ENCODE data around the gene HGF. TPM values are rescaled to one million over a fixed set of nuclear protein-coding genes. Genes with fewer than 3 reads are reported as not detected.
"Not testable (repeated sequence)": the region's sequence is repeated elsewhere in the genome, so short reads cannot be mapped to it uniquely, and the experiment has no call there.

HGF gene
- not detected for total RNA-seq

DNA sequence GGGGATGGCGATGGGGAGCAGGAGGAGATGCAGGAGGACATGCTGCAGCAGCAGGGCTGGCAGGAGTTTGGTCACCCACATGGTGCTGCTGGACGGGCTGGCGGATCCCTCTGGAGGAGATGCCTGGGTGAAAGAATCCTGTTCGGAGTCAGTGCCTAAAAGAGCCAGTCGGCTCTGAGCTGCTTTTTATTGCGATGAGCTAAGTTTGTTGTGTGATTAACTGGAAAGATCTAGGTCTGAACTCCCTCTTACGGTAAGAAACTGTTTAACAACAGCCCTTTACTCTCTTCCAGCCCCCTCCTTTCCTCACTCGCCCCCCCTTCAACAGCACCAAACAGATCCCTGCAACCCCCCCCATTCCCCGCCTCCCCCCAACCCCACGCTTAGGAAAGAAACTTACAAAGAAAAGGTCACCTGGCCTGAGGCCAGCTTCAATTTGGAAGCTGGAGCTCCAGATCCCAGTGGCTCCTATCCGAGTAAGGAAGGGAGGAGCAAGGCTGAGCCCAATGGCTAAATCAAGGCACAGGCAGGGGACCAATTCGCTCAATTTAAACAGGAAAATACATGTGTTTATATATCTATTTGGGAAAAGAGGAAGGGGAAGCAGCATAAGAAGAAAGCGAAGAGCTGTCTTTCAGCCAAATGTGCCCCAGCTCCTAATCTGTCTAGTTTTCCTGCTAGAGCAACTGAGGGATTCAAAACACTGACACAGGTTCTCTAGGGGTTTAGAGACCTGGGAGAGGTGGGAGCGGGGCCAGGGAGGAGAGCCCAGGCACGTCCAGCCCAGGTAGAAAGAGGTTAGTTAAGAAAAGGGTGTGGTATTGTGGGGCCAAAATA lies at the start of gene HGF:
HGF (minus strand) TSS at position 157 of the 837 bp plus-strand sequence; CDS start at position 81, 76 bp downstream.
- DNase-seq = no peak
- no peaks in the 10 kb centered on the region for H3K9me3 Mint-ChIP-seq
- H3K27me3 Mint-ChIP-seq = peaks cover 2% of the 10 kb centered on the region
- no peak within 1 kb of the TSS for H3K27ac Mint-ChIP-seq
- no peak within 1 kb of the TSS for H3K4me3 Mint-ChIP-seq
- H3K4me1 Mint-ChIP-seq = no peaks in the 10 kb centered on the region
- POLR2A ChIA-PET = no interaction called here
- H3K36me3 Mint-ChIP-seq = no peaks in the 10 kb centered on the region
- ATAC-seq (ENCODE audit: low read depth) = no peak

DNA sequence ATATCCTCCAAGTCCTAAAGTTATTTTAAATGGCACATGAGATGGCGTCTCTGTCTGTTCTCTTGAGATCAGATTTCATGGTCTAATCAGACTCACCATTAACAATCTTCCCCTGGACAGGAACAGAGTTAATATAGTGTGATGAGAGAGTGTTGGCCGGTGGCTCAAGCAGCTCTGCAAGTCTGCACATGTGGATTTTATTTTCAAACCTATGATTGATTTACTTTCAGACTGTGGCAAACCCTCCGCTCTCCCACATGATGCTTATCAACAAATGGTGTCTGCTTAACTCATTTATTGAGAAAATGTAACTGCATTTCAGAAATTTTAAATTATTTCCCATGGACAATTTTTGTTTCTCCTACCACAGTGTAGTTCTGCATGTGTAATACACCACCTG lies 46.5 kb upstream of the HGF start:
- DNase-seq = no peak
- POLR2A ChIA-PET = no interaction called here
- no peak for ATAC-seq (ENCODE audit: low read depth)
- no peaks in the 10 kb centered on the region for H3K9me3 Mint-ChIP-seq
- no peaks in the 10 kb centered on the region for H3K27me3 Mint-ChIP-seq
- no peak overlapping the region for H3K4me3 Mint-ChIP-seq
- no peaks in the 10 kb centered on the region for H3K4me1 Mint-ChIP-seq
- H3K27ac Mint-ChIP-seq = no peak overlapping the region
- H3K36me3 Mint-ChIP-seq = no peaks in the 10 kb centered on the region

DNA sequence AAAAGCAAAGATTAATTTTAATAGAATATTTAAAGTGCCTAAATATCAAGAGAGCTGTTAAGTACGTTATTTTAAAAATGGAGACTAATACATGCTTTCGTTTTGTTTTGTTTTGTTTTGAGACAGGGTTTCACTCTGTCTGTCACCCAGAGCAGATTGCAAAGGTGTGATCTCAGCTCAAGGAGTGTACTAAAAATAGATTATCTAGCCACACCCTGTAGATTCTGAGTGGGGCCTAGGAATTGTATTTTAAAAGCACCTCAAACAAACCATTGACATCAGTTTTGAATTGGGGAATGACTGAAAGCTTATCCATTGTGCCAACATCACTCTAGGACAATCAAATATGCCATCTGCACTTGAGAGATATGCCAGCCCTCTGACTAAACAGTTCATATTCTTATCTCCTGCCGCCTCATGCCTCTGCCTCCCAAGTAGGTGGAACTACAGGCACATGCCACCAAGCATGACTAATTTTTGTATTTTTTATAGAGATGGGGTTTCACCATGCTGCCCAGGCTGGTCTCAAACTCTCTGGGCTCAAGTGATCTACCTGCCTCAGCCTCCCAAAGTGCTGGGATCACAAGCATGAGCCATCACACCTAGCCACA lies 43.1 kb upstream of the HGF start:
- H3K27ac Mint-ChIP-seq; H3K36me3 Mint-ChIP-seq; H3K9me3 Mint-ChIP-seq; ATAC-seq (ENCODE audit: low read depth); POLR2A ChIA-PET; H3K27me3 Mint-ChIP-seq; DNase-seq; H3K4me1 Mint-ChIP-seq; H3K4me3 Mint-ChIP-seq: not testable (repeated sequence)

DNA sequence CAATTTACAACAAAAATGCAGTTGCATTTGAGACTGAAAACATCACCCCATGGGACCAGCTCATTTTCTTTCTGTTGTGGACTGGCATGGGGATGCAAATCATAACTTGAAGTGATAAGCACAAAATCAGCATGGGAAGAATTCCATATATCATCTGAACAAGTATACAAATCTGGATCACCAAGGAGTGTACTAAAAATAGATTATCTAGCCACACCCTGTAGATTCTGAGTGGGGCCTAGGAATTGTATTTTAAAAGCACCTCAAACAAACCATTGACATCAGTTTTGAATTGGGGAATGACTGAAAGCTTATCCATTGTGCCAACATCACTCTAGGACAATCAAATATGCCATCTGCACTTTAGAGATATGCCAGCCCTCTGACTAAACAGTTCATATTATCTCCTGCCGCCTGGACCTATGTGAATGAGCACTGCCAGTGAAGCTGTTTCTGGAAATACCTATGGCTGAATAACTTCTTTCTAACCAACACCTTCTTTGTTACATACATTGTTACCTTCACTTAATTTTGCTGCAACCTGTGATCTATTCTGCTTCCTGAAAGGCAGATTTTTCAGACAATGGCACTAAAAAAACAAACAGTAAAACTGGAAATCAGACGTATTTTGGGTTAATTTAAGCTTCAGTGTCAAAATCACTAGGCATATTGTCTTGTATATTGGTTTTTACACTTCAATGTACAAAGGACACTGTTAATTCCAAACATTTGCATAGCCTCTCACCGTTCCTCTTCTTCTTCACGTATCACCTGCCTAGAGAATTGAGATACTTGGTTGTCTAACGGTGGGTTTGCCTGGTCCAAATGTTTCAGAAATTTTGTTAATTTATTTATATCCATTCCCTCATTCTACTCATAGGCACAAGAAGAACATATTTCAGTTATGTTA lies 42.4 kb upstream of the HGF start:
- no peak for ATAC-seq (ENCODE audit: low read depth)

DNA sequence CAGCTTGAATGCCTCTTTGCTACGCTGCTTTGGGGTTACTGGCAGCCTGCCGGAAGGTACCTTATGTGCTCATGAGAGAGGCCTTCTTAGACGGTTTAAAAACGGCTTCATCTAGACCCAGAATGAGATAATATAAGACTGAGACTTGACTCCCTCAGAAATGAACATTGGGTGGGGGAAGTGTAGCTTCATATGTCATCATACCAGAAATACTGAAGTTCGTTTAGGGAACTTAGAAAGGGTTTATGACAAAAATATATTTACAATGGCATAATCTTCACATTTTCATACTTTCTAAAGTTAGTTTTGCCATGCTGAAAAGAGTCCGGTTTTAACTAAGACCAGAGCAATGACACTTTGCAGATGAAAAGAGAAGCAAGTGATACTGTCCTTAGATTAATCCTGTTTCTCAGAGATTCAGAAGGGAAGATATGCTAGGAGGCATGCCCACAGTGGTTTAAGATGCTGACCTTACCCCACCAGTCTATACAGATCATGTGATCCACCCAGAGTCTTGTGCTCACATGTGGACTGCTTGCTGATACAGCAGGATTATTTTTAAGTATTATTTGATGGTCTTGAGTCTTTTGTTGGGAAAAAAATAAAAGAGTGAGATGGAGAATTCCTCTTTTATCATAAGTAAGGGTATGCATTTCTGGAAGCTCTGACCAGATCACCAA lies 40.8 kb upstream of the HGF start:
- H3K4me1 Mint-ChIP-seq = no peaks in the 10 kb centered on the region
- no peak overlapping the region for H3K27ac Mint-ChIP-seq
- H3K36me3 Mint-ChIP-seq = no peaks in the 10 kb centered on the region
- no peak overlapping the region for H3K4me3 Mint-ChIP-seq
- ATAC-seq (ENCODE audit: low read depth) (no peak), DNase-seq (no peak)
- H3K27me3 Mint-ChIP-seq = no peaks in the 10 kb centered on the region
- POLR2A ChIA-PET = no interaction called here
- H3K9me3 Mint-ChIP-seq = peaks cover 3% of the 10 kb centered on the region

More for the DNA sequence above, 42.4 kb upstream of the HGF start:
- H3K27ac Mint-ChIP-seq = no peak overlapping the region
- H3K9me3 Mint-ChIP-seq = peaks cover 2% of the 10 kb centered on the region
- no peak overlapping the region for H3K4me3 Mint-ChIP-seq
- POLR2A ChIA-PET = no interaction called here
- DNase-seq = no peak
- no peaks in the 10 kb centered on the region for H3K4me1 Mint-ChIP-seq
- no peaks in the 10 kb centered on the region for H3K36me3 Mint-ChIP-seq
- H3K27me3 Mint-ChIP-seq = no peaks in the 10 kb centered on the region

DNA sequence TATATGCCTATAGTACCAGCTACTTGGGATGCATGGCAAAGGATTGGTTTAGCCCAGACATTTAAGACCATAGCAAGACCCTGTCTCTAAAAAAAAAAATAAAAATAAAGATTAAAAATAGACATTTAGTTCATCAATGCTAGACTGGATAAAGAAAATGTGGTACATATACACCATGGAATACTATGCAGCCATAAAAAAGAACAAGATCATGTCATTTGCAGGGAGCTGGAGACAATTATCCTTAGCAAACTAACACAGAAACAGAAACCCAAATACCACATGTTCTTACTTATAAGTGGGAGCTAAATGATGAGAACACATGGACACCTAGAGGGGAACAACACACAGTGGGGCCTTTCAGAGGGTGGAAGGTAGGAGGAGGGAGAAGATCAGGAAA lies 38.5 kb upstream of the HGF start:
- H3K27me3 Mint-ChIP-seq; H3K4me3 Mint-ChIP-seq; H3K9me3 Mint-ChIP-seq; H3K27ac Mint-ChIP-seq; H3K36me3 Mint-ChIP-seq; H3K4me1 Mint-ChIP-seq; DNase-seq; POLR2A ChIA-PET; ATAC-seq (ENCODE audit: low read depth): not testable (repeated sequence)

DNA sequence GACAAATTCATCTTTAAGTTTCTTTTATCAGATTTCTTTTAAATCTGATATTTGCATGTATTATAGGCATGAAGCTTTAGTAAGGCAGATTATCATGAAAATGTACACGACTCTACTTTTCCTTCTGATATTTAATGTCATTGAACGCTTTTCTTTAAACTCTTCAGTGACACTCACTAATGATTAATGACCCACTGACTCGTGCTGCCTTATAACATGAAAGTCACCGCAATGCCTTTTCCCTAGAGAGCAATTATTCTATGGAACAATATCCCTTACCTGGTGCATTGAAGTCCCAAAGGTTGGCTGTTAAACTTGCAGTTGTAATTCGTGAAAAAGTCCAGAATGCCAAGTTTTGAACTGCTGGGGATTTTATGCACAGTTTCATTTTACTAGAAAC lies 33.4 kb upstream of the HGF start:
- DNase-seq (no peak), ATAC-seq (ENCODE audit: low read depth) (no peak)
- no peak overlapping the region for H3K4me3 Mint-ChIP-seq
- no peaks in the 10 kb centered on the region for H3K36me3 Mint-ChIP-seq
- POLR2A ChIA-PET = no interaction called here
- no peak overlapping the region for H3K27ac Mint-ChIP-seq
- H3K4me1 Mint-ChIP-seq = no peaks in the 10 kb centered on the region
- H3K9me3 Mint-ChIP-seq = peaks cover 1% of the 10 kb centered on the region
- H3K27me3 Mint-ChIP-seq = no peaks in the 10 kb centered on the region

DNA sequence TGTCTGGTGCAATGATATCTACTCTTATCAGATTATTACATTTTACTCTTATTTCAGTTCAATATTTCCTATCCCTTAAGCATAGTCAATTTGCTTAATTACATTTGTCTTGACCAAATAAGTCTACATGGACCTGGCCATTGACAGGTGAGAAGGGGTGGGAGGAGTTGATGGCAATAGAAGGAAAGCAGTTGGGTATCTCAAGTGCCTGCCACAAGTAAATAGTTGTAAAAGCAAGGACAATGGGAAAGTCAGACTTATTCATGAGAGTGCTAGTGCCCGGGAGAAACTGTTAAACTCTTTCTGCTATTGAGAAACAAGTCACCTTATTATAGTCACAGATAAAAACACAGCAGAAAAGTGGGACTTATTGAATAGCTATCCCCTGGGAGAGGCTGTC lies 32.4 kb upstream of the HGF start:
- H3K36me3 Mint-ChIP-seq = no peaks in the 10 kb centered on the region
- no peak overlapping the region for H3K27ac Mint-ChIP-seq
- H3K4me3 Mint-ChIP-seq = no peak overlapping the region
- H3K27me3 Mint-ChIP-seq = no peaks in the 10 kb centered on the region
- ATAC-seq (ENCODE audit: low read depth) = no peak
- POLR2A ChIA-PET = no interaction called here
- no peak for DNase-seq
- H3K9me3 Mint-ChIP-seq = peaks cover 1% of the 10 kb centered on the region
- H3K4me1 Mint-ChIP-seq = no peaks in the 10 kb centered on the region

DNA sequence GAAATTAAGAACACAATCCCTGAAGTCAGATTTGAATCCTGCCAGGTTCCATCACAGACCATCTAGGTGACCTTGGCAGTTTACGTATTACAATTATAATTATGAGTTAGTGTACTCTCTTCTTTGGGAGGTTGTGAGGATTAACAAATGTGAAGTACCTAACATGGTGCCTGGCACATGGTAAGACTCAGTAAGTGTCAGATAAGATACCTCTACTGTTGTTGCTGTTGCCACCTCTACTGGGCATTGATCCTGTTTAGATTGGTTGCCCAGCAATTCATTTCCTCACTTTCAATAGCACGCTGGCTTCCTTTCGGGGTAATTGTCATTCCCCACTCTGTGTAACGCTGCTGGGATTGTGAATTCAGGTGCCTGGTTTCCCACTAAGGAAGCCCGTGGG lies 31.7 kb upstream of the HGF start:
- Mint-ChIP-seq H3K4me1 (no peaks in the 10 kb centered on the region), H3K27me3 (no peaks in the 10 kb centered on the region), H3K27ac (no peak overlapping the region), H3K4me3 (no peak overlapping the region), H3K9me3 (peaks cover 1% of the 10 kb centered on the region), H3K36me3 (no peaks in the 10 kb centered on the region)
- POLR2A ChIA-PET = no interaction called here
- ATAC-seq (ENCODE audit: low read depth) (no peak), DNase-seq (no peak)

DNA sequence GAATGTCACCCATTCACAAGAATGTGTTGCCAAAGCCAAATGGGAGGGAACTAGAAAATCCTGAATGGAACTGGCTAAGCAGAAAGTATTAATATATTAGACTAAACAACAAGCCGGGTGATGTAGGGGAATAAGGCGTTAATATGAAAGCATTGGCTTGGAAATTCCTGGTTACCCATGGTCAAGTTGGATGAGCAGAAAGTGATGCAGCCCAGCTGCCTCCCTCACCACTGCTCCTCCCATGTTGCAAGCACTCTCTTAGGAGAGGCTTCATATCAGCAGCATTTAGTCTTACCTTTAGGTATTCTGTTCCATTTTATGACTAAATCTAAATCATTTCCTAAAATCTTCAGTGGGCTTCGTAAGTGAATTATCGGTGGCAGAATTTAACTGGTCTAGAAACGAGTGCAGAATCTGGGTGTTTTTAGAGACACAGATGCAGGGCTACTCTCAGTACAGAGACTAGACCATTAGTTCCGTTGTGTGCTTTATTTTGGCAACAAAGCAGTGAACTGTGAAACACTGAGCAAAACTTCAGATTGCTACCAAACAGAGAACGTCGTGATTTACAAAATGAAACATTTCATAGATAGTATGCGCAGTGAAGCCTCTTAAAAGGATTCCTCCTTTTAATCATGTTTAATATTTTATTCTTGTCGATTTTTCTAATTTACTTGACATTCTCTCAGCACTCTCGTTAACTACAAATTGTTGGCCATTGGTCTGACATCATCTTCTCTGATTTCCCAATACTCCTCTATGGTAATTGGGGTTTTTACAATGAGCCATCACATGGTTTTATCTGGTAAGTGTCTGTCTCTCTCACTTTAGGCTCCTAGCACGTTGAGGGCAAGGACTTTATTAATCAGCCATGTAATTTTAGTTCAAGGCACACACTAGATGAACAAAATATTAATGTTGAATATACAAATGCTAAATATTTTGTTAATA lies 22.0 kb upstream of the HGF start:
- POLR2A ChIA-PET = no interaction called here
- no peak for DNase-seq
- Mint-ChIP-seq H3K36me3 (no peaks in the 10 kb centered on the region), H3K4me1 (no peaks in the 10 kb centered on the region), H3K27ac (no peak overlapping the region), H3K27me3 (no peaks in the 10 kb centered on the region), H3K4me3 (no peak overlapping the region), H3K9me3 (peaks cover 2% of the 10 kb centered on the region)
- no peak for ATAC-seq (ENCODE audit: low read depth)

DNA sequence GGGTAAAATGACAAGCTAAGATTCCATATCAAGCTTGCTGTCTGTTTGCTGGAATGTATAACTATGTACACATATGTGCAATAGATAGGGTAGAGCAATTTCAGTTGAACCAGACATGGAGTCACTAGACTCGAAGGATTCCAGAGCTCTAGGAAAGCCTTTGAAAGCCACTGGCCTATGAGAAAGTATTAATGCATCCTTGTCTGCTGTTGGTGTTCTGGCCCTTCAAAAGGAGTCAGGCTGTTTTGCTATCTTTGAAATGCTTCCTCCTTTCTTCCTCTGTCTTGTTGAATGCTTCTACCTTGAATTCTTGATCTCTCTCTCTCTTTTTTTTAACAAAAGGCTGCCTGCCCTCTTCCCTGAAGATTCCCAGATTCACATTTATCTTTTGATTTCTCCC lies 20.8 kb upstream of the HGF start:
- Mint-ChIP-seq H3K4me1 (no peaks in the 10 kb centered on the region), H3K36me3 (no peaks in the 10 kb centered on the region), H3K27ac (no peak overlapping the region), H3K4me3 (no peak overlapping the region), H3K27me3 (no peaks in the 10 kb centered on the region), H3K9me3 (peaks cover 2% of the 10 kb centered on the region)
- DNase-seq (no peak), ATAC-seq (ENCODE audit: low read depth) (no peak)
- POLR2A ChIA-PET = no interaction called here

DNA sequence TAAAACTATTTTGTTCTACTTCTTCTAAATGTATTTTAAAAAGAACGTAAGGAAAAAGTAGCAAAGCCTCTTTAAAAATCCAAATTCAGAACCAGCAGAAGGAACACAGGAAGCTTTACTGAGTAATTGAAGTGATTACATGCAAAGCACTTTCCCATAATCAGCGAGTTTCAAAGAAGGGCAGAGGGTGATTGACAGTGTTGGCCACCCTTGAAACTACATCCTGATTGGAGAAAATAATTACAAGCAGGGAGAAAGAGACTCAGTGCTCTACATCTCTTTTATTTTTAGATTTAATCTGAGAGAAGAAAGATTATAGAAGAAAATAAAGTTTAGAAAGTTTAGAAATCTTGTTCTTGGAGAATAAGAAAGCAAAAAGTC lies 20.3 kb upstream of the HGF start:
- peaks cover 2% of the 10 kb centered on the region for H3K9me3 Mint-ChIP-seq
- no peak overlapping the region for H3K4me3 Mint-ChIP-seq
- no peaks in the 10 kb centered on the region for H3K4me1 Mint-ChIP-seq
- DNase-seq (no peak), ATAC-seq (ENCODE audit: low read depth) (no peak)
- no peaks in the 10 kb centered on the region for H3K36me3 Mint-ChIP-seq
- POLR2A ChIA-PET = no interaction called here
- H3K27ac Mint-ChIP-seq = no peak overlapping the region
- no peaks in the 10 kb centered on the region for H3K27me3 Mint-ChIP-seq

All from activated naive CD8-positive, alpha-beta T cell treated with anti-CD3 and anti-CD28 coated beads, Interleukin-2, amount 10 ng/mL, durations not matched to agents 7 days and 5 days (primary cell).